OCI-LY7 (cell line): ENCODE results near the gene NCAM1. TPM values are rescaled to one million over a fixed set of nuclear protein-coding genes. Genes with fewer than 3 reads are reported as not detected.

Experiments used
- BruUV-seq: library from RNA; stranded (reverse); fragments of 400-500 nt; replicated peaks from 2 replicates; lab custom pipeline; 2021; lab: Mats Ljungman, UMichigan
- CTCF ChIA-PET: fragments of 300-600 bp; sonication (Branson Sonifier 250); formaldehyde crosslinking; loops from one replicate; lab custom pipeline; 2022; ENCODE audit warnings: antibody characterized with exemption; ENCODE audit not compliant: unreplicated experiment; lab: Charles Lee
- POLR2A ChIA-PET: fragments of 300-600 bp; sonication (Branson Sonifier 250); formaldehyde crosslinking; loops from one replicate; lab custom pipeline; 2022; ENCODE audit warnings: antibody characterized with exemption; lab: Charles Lee
- DNase-seq: peaks from one replicate; pipeline ENCODE4 v3.0.0-alpha.2; 2015; ENCODE audit warnings: low spot score
- H2AFZ ChIP-seq: fragments of 200-600 bp; sonication (generic), shearing (Covaris generic); 2 replicates; pipeline ENCODE4 v1.6.1; 2014; ENCODE audit warnings: mild to moderate bottlenecking, antibody characterized with exemption, low read length, moderate library complexity
- H3K27ac ChIP-seq: fragments of 200-600 bp; sonication (generic); 2 replicates; pipeline ENCODE4 v1.5.1; 2014; ENCODE audit warnings: mixed run types, low read depth, mild to moderate bottlenecking, moderate library complexity, low read length, inconsistent platforms; ENCODE audit not compliant: poor library complexity, severe bottlenecking
- H3K36me3 ChIP-seq: fragments of 200-600 bp; sonication (generic); 2 replicates; pipeline ENCODE4 v1.6.1; 2014; ENCODE audit warnings: mild to moderate bottlenecking, antibody characterized with exemption, low read length, moderate library complexity, mixed read lengths; ENCODE audit not compliant: insufficient read depth
- H3K4me1 ChIP-seq: fragments of 200-600 bp; sonication (generic); 2 replicates; pipeline ENCODE4 v1.5.1; 2014; ENCODE audit warnings: mild to moderate bottlenecking, low read length; ENCODE audit not compliant: insufficient read depth, poor library complexity, severe bottlenecking
- H3K4me2 ChIP-seq: fragments of 200-600 bp; sonication (generic); 2 replicates; pipeline ENCODE4 v1.6.1; 2014; ENCODE audit warnings: mild to moderate bottlenecking, low read length
- H3K4me3 ChIP-seq: fragments of 200-600 bp; sonication (generic); 2 replicates; pipeline ENCODE4 v1.5.1; 2014; ENCODE audit warnings: mild to moderate bottlenecking, low read depth, low read length; ENCODE audit not compliant: poor library complexity, severe bottlenecking
- H3K79me2 ChIP-seq: fragments of 200-600 bp; sonication (generic); 2 replicates; pipeline ENCODE4 v1.6.1; 2016; ENCODE audit warnings: low read depth, mild to moderate bottlenecking, low read length, moderate library complexity, mixed read lengths; ENCODE audit not compliant: insufficient read depth
- H3K9me2 ChIP-seq: fragments of 200-600 bp; sonication (generic); 2 replicates; pipeline ENCODE4 v1.6.1; 2016; ENCODE audit warnings: mild to moderate bottlenecking, low read length, mixed read lengths; ENCODE audit not compliant: insufficient read depth
- H3K9me3 ChIP-seq: fragments of 200-600 bp; sonication (generic); 2 replicates; pipeline ENCODE4 v1.6.1; 2014; ENCODE audit warnings: mild to moderate bottlenecking, mixed run types, low read length, mixed read lengths
- H4K20me1 ChIP-seq: fragments of 200-600 bp; sonication (generic); 2 replicates; pipeline ENCODE4 v1.6.1; 2014; ENCODE audit warnings: mild to moderate bottlenecking, antibody characterized with exemption, low read length, moderate library complexity, mixed read lengths; ENCODE audit not compliant: insufficient read depth
- CTCF ChIP-seq: fragments of 200-600 bp; sonication (generic); conservative IDR thresholded peaks from 2 replicates; pipeline ENCODE4 v1.5.1; 2014; ENCODE audit warnings: mild to moderate bottlenecking, antibody characterized with exemption, low read length, moderate library complexity, mixed read lengths
- EZH2phosphoT487 ChIP-seq: fragments of 200-600 bp; sonication (generic); IDR thresholded peaks from 2 replicates; pipeline ENCODE4 v1.6.1; 2018; ENCODE audit warnings: low read depth, borderline replicate concordance, mild to moderate bottlenecking, mixed run types, antibody characterized with exemption, low read length, moderate library complexity, mixed read lengths
- intact Hi-C: fragments of 100-400 bp; cut with micrococcal nuclease; formaldehyde crosslinking; loops from one replicate; pipeline ENCODE4 v1.10.0; 2022; ENCODE audit not compliant: unreplicated experiment
- total RNA-seq, 2 experiments: library from RNA; depleted of rRNA in 1 of 2; stranded (reverse); fragments of >200 nt in 1 of 2; shearing (Covaris generic) in 1 of 2; gene quantifications; 2 replicates each; pipeline ENCODE4 v1.2.3, GENCODE V29; 2014 to 2022

NCAM1 gene
- total RNA-seq, 2 experiments from 2014 or later, result not detected

DNA sequence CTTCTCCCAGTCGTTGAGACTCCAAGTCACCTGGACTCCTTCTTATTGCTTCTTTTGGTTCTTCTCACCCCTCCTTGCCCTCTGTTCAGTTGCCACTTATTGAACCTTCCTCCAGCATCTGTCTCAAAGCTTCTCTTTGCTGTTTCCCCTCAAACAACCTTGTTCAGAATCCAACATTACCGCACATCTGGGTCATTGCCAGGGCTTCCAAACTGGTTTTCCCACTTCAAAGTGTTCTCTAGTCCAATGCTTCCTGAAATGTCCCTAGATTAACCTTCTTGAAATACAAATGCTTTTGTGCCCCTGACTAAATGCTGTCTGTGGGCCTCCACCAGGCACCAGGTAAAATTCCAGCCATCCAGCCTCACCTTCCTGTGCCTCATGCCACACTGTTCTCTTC lies 252.3 kb downstream of the NCAM1 start:
- Histone ChIP-seq H3K4me3 (no peak overlapping the region), H3K9me2 (no peaks in the 10 kb centered on the region), H3K36me3 (no peaks in the 10 kb centered on the region), H3K79me2 (no peaks in the 10 kb centered on the region), H3K4me1 (no peaks in the 10 kb centered on the region), H3K4me2 (no peak overlapping the region), H3K27ac (no peak overlapping the region), H3K9me3 (no peaks in the 10 kb centered on the region), H2AFZ (no peak overlapping the region), H4K20me1 (no peaks in the 10 kb centered on the region)
- BruUV-seq, result no TSS peak
- POLR2A ChIA-PET, result interaction anchor here (0.9 kb wide), 1 partner anchor 588 kb away, joined by 3 read pairs; no protein-coding TSS in a partner anchor
- TF ChIP-seq EZH2phosphoT487 (no peak), CTCF (no peak)
- intact Hi-C loops, result no loop called here
- CTCF ChIA-PET, result no interaction called here
- no peak for DNase-seq

- TF ChIP-seq EZH2phosphoT487 (no peak), CTCF (no peak)
- Histone ChIP-seq H3K36me3 (no peaks in the 10 kb centered on the region), H3K4me3 (no peak overlapping the region), H3K4me1 (no peaks in the 10 kb centered on the region), H3K4me2 (no peak overlapping the region), H4K20me1 (no peaks in the 10 kb centered on the region), H3K79me2 (no peaks in the 10 kb centered on the region), H3K27ac (no peak overlapping the region), H2AFZ (no peak overlapping the region), H3K9me3 (no peaks in the 10 kb centered on the region), H3K9me2 (no peaks in the 10 kb centered on the region)
- DNase-seq, result no peak
- POLR2A ChIA-PET, result interaction anchor here (0.6 kb wide), 1 partner anchor 1765 kb away, joined by 3 read pairs; no protein-coding TSS in a partner anchor
- no TSS peak for BruUV-seq
- CTCF ChIA-PET, result no interaction called here
- intact Hi-C loops, result no loop called here
These were observed 261.0 kb downstream of the NCAM1 start for GRCh38 chr11:113222241-113222640.

GRCh38 chr11:113234888-113235287 lies 273.7 kb downstream of the NCAM1 start:
- Histone ChIP-seq H3K9me3 (no peaks in the 10 kb centered on the region), H3K27ac (no peak overlapping the region), H3K4me2 (no peak overlapping the region), H2AFZ (no peak overlapping the region), H3K4me3 (no peak overlapping the region), H4K20me1 (no peaks in the 10 kb centered on the region), H3K79me2 (no peaks in the 10 kb centered on the region), H3K36me3 (no peaks in the 10 kb centered on the region), H3K4me1 (no peaks in the 10 kb centered on the region), H3K9me2 (no peaks in the 10 kb centered on the region)
- no peak for DNase-seq
- CTCF ChIA-PET, result no interaction called here
- intact Hi-C loops, result no loop called here
- POLR2A ChIA-PET, result no interaction called here
- BruUV-seq, result no TSS peak
- TF ChIP-seq CTCF (no peak), EZH2phosphoT487 (no peak)
